Glutamatergic neuron (in vitro differentiated cells): ENCODE measurements around the gene NUP62CL. TPM values are rescaled to one million over a fixed set of nuclear protein-coding genes. Genes with fewer than 3 reads are reported as not detected.

ENCODE experiments used
- DNase-seq: peaks from one replicate; pipeline ENCODE4 v3.0.0; 2022
- H3K27ac Mint-ChIP-seq: one replicate; pipeline ENCODE4 v1.8.0; 2020; ENCODE audit warnings: mild to moderate bottlenecking, mixed read lengths, inconsistent platforms; ENCODE audit not compliant: unreplicated experiment
- H3K27me3 Mint-ChIP-seq: one replicate; pipeline ENCODE4 v1.8.0; 2020; ENCODE audit warnings: mild to moderate bottlenecking, moderate library complexity, mixed read lengths, inconsistent platforms; ENCODE audit not compliant: unreplicated experiment
- H3K36me3 Mint-ChIP-seq: one replicate; pipeline ENCODE4 v1.8.0; 2020; ENCODE audit warnings: mild to moderate bottlenecking, mixed read lengths, inconsistent platforms; ENCODE audit not compliant: unreplicated experiment
- H3K4me1 Mint-ChIP-seq: one replicate; pipeline ENCODE4 v1.8.0; 2020; ENCODE audit warnings: mild to moderate bottlenecking, low read depth, mixed read lengths, inconsistent platforms; ENCODE audit not compliant: unreplicated experiment
- H3K4me3 Mint-ChIP-seq: one replicate; pipeline ENCODE4 v1.8.0; 2020; ENCODE audit warnings: mild to moderate bottlenecking, mixed read lengths, inconsistent platforms; ENCODE audit not compliant: unreplicated experiment
- H3K9me3 Mint-ChIP-seq: one replicate; pipeline ENCODE4 v1.8.0; 2020; ENCODE audit warnings: mild to moderate bottlenecking, moderate library complexity, mixed read lengths, inconsistent platforms; ENCODE audit not compliant: unreplicated experiment
- total RNA-seq: library from RNA; stranded (reverse); fragmentation: NEBNext Ultra II Directional; extraction: Animal tissue kit (Norgen Biotek cat#: 25700); gene quantifications from one replicate; pipeline ENCODE4 v1.2.1, GENCODE V29; 2021; ENCODE audit not compliant: unreplicated experiment
- TF ChIP-seq, protein P1 (sequence below): fragments of 200-600 bp; sonication (generic); IDR thresholded peaks from one replicate; pipeline ENCODE4 v1.5.0; 2021; ENCODE audit not compliant: partially characterized antibody, unreplicated experiment

The NUP62CL gene
- total RNA-seq, 1 donor from 2014 or later: 1.6 TPM

DNA sequence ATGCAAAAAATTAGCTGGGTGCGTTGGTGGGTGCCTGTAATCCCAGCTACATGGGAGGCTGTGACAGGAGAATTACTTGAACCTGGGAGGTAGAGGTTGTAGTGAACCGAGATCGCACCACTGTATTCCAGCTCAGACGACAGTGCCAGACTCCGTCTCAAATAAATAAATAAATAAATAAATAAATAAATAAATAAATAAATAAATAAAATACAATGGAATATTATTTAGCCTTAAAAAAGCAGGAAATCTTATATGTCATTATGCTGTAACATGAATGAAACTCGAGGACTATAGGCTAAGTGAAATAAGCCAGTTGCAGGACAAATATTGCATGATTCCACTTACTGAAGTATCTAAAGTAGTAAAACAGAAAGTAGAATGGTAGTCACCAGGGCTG lies 130.1 kb downstream of the NUP62CL start:
- H3K27me3 Mint-ChIP-seq: no peaks in the 10 kb centered on the region
- H3K4me3 Mint-ChIP-seq: no peak overlapping the region
- H3K27ac Mint-ChIP-seq: no peak overlapping the region
- H3K9me3 Mint-ChIP-seq: no peaks in the 10 kb centered on the region
- no peak for DNase-seq
- TF ChIP-seq, protein P1, sequence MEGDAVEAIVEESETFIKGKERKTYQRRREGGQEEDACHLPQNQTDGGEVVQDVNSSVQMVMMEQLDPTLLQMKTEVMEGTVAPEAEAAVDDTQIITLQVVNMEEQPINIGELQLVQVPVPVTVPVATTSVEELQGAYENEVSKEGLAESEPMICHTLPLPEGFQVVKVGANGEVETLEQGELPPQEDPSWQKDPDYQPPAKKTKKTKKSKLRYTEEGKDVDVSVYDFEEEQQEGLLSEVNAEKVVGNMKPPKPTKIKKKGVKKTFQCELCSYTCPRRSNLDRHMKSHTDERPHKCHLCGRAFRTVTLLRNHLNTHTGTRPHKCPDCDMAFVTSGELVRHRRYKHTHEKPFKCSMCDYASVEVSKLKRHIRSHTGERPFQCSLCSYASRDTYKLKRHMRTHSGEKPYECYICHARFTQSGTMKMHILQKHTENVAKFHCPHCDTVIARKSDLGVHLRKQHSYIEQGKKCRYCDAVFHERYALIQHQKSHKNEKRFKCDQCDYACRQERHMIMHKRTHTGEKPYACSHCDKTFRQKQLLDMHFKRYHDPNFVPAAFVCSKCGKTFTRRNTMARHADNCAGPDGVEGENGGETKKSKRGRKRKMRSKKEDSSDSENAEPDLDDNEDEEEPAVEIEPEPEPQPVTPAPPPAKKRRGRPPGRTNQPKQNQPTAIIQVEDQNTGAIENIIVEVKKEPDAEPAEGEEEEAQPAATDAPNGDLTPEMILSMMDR: no peak
- H3K36me3 Mint-ChIP-seq: peaks cover 17% of the 10 kb centered on the region
- no peaks in the 10 kb centered on the region for H3K4me1 Mint-ChIP-seq

Other genes starting within 250 kb of the NUP62CL start
- gene MORC4, start 206.2 kb downstream of the NUP62CL start, total RNA-seq: 2.0 TPM
- gene RBM41, start 87.6 kb downstream of the NUP62CL start, total RNA-seq: 18.9 TPM
- not detected for gene DNAAF6, start 178 bp upstream of the NUP62CL start, total RNA-seq
- 24.9 TPM for gene FRMPD3, start 243.2 kb upstream of the NUP62CL start, total RNA-seq